Heart right ventricle (tissue), 16 donors: Measurements from ENCODE around the gene MAG. TPM values are rescaled to one million over a fixed set of nuclear protein-coding genes. Genes with fewer than 3 reads are reported as not detected.
"Not testable (repeated sequence)": the region's sequence is repeated elsewhere in the genome, so short reads cannot be mapped to it uniquely, and the experiment has no call there.

ENCODE experiments used
- ATAC-seq, 8 donors: fragments of 200-7000 bp; cut with Tn5 transposase; one replicate each; pipeline ENCODE4 v1.9.1; 2020; ENCODE audit warnings: mild to moderate bottlenecking in 8 of 8, moderate library complexity in 8 of 8, moderate number of reproducible peaks in 1 of 8
- DNase-seq, 2 donors: peaks; one replicate each; pipeline ENCODE4 v3.0.0-alpha.2; 2020
- H3K27ac ChIP-seq, 10 donors: fragments of 200-600 bp; sonication (generic) in 2 of 10; one replicate each; pipeline versions ENCODE4 v1.5.0 to v1.8.0; 2020 to 2022; ENCODE audit warnings: mild to moderate bottlenecking in 3 of 10
- H3K27me3 ChIP-seq, 7 donors: fragments of 200-600 bp; one replicate each; pipeline ENCODE4 v1.8.0; 2021 to 2022; ENCODE audit warnings: mild to moderate bottlenecking in 2 of 7
- H3K36me3 ChIP-seq, 9 donors: fragments of 200-600 bp; sonication (generic) in 1 of 9; one replicate each; pipeline versions ENCODE4 v1.5.0 to v1.8.0; 2020 to 2022; ENCODE audit warnings: mild to moderate bottlenecking in 2 of 9
- H3K4me1 ChIP-seq, 9 donors: fragments of 200-600 bp; sonication (generic) in 1 of 9; one replicate each; pipeline versions ENCODE4 v1.5.0 to v1.8.0; 2020 to 2022; ENCODE audit warnings: mild to moderate bottlenecking in 4 of 9
- H3K4me3 ChIP-seq, 10 donors: fragments of 200-600 bp; sonication (generic) in 2 of 10; one replicate each; pipeline versions ENCODE4 v1.5.0 to v1.8.0; 2020 to 2022; ENCODE audit warnings: mild to moderate bottlenecking in 7 of 10, moderate library complexity in 2 of 10
- H3K9me3 ChIP-seq, 11 donors: fragments of 200-600 bp in 10 of 11; sonication (generic) in 2 of 11; one replicate each; pipeline versions ENCODE4 v1.5.0 to v1.8.0; 2013 to 2022; ENCODE audit warnings: mild to moderate bottlenecking in 2 of 11, control low read depth in 1 of 11, moderate library complexity in 1 of 11
- CTCF ChIP-seq, 9 donors: fragments of 200-600 bp; sonication (generic) in 2 of 9; IDR thresholded peaks; one replicate each; pipeline versions ENCODE4 v1.5.0 to v1.8.0; 2021 to 2022; ENCODE audit warnings: antibody characterized with exemption in 9 of 9, mild to moderate bottlenecking in 5 of 9, moderate library complexity in 1 of 9
- WGBS, 2 donors: extraction: QIAGEN DNeasy Blood & Tissue Kit; methylation state at CpG; one replicate each; pipeline ENCODE4 v1.1.7; 2013; ENCODE audit warnings: inconsistent platforms in 1 of 2; 5-methylcytosine and 5-hydroxymethylcytosine counted together
- intact Hi-C, 10 donors: fragments of 100-400 bp; cut with DNase I; formaldehyde crosslinking; loops; one replicate each; pipeline versions ENCODE4 v1.11.1 to v1.14.2; 2022
- polyA plus RNA-seq, 2 donors: library from polyadenylated mRNA; stranded (reverse); fragments of 200-250 nt; gene quantifications; one replicate each; pipeline ENCODE4 v1.2.3, GENCODE V29; 2013
- total RNA-seq, 10 donors: library from RNA; stranded (reverse); fragmentation: NEBNext Ultra II Directional in 3 of 10; extraction: Animal tissue kit (Norgen Biotek cat#: 25700) in 3 of 10; gene quantifications; one replicate each; pipeline versions ENCODE4 v1.2.1 to v1.2.4, GENCODE V29; 2021 to 2023
- donor health status: Arrhythmogenic right ventricular cardiomyopathy.
- donor health status: ischemic (EF 13 %, LVEDD 7.1; RV severe dilation, severe dysfunction).
- donor health status: healthy with polysubstance abuse.
- donor health status: DM: no; HTN: yes; CAD: no.
- donor health status: DM: no; HTN: no; CAD: no.
- donor health status: ischemic (EF 25% LVEDD 6.9; RV normal size, moderate dysfunction).
- donor health status: ischemic (EF 25% LVEDD 5.7; RV mildly dilated, moderate dysfunction).
- donor health status: healthy.
- donor health status: DM: yes; HTN: yes; CAD: no.
- donor health status: Ischemic cardiomyopathy.
- donor health status: ischemic (EF 35%, LVEDD 5.7; RV mildly dilated, moderate dysfunction).
- donor health status: nonischemic (EF 11% LVEDD 7.7; RV severe dilation, severe dysfunction).
- donor health status: DM: yes; HTN: yes; CAD: no.
- donor health status: PGD.
- donor health status: ischemic (EF 29% LVEDD 5.4; RV normal size, mild dysfunction).
- donor health status: nonischemic (EF 23%, LVEDD 6.1; RV moderate dilation, normal function).

MAG gene
- total and polyA plus RNA-seq, 12 donors, result 0.04 to 0.39 TPM; not detected in 10

- no peak for DNase-seq
Observed at GRCh38 chr19:35354898-35355297, 62.9 kb downstream of the MAG start.

GRCh38 chr19:35355791-35356460 lies 64.0 kb downstream of the MAG start:
- peak in 1 of 8 donors; percentile 36 for ATAC-seq
- intact Hi-C loops, result loop anchor here in 2 of 10 donors (2.0 to 10.0 kb wide), 2 partner anchors 109 to 139 kb away; partner anchors contain the start of gene KRTDAP (in 1 of the 2)
- no peak for DNase-seq

More at GRCh38 chr19:35354898-35355297, 62.9 kb downstream of the MAG start:
- Histone ChIP-seq H3K9me3 (no peaks in the 10 kb centered on the region), H3K27ac (no peak overlapping the region), H3K4me1 (peaks cover 0 to 27% (median 6%) of the 10 kb centered on the region in 9 donors), H3K36me3 (no peaks in the 10 kb centered on the region), H3K4me3 (no peak overlapping the region), H3K27me3 (peaks cover 0 to 12% (median 6%) of the 10 kb centered on the region in 7 donors)
- no peak for TF ChIP-seq CTCF (IDR thresholded peaks at IDR 0.05)
- no peak for ATAC-seq
- 89 to 93% methylated on average over 8 of the region's 8 CpGs for WGBS, 2 donors
- intact Hi-C loops, result loop anchor here in 3 of 10 donors (5.0 to 10.0 kb wide), 4 partner anchors 112 to 140 kb away; partner anchors contain the start of gene KRTDAP (in 2 of the 3)

DNA sequence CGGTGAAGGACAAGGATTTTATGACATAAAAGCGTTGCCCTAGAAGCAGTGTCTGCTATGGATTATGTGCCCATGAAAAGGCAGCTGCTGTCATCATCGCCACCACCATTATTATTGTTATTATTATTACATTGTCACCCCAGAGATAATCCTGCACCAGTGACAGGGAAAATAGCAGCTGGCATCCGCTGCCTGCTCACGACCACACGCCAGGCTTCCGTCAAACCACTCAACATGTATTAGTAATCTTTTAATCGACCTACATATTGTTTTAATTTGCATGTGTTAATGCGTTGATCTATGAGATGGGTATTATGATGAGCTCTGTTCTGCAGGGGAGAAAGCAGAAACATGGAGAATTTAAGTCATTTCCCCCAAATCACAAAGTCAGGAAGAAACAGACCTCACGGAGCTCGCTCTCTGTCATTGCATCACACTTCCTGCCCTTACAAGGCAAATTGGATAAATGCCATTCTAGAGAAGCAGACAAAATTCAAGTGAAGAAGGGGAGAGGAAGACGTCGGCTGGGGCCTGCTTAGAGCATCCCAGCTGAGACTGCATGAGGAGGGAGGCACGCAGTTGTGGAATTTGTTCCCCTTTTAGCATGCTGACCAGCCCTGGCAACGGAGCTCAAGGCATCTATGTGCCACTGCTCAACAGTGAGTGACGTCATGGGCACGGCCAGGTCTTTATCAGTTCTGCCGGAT lies 66.1 kb downstream of the MAG start, which contains the start of gene FFAR3:
TSS of gene FFAR3 (plus strand) at position 594 of the 707 bp plus-strand sequence. CDS start 431 bp downstream, outside the sequence.
- peaks cover 0 to 4% (median 0%) of the 10 kb centered on the region in 7 donors for H3K27me3 ChIP-seq
- no peaks in the 10 kb centered on the region for H3K9me3 ChIP-seq
- H3K4me3 ChIP-seq, result no peak within 1 kb of the TSS
- H3K4me1 ChIP-seq, result peaks cover 0 to 19% (median 6%) of the 10 kb centered on the region in 9 donors
- intact Hi-C loops, result loop anchor here in 2 of 10 donors (2.0 to 10.0 kb wide), 2 partner anchors 107 to 137 kb away; partner anchors contain the start of gene KRTDAP (in 1 of the 2)
- H3K27ac ChIP-seq, result no peak within 1 kb of the TSS
- peak in 1 of 2 donors; percentile 29 for DNase-seq
- H3K36me3 ChIP-seq, result no peaks in the 10 kb centered on the region
- 42 to 50% methylated on average over 18 of the region's 18 CpGs for WGBS, 2 donors
- no peak for TF ChIP-seq CTCF (IDR thresholded peaks at IDR 0.05)
- ATAC-seq, result peak in 7 of 8 donors; percentile 33 to 84 (median 67)

More at GRCh38 chr19:35355791-35356460, 64.0 kb downstream of the MAG start:
- H3K9me3 ChIP-seq, result no peaks in the 10 kb centered on the region
- 59 to 60% methylated on average over 6 of the region's 6 CpGs for WGBS, 2 donors
- TF ChIP-seq CTCF (IDR thresholded peaks at IDR 0.05), result no peak
- no peak overlapping the region for H3K4me3 ChIP-seq
- peaks cover 0 to 8% (median 4%) of the 10 kb centered on the region in 7 donors for H3K27me3 ChIP-seq
- H3K27ac ChIP-seq, result no peak overlapping the region
- H3K36me3 ChIP-seq, result no peaks in the 10 kb centered on the region
- H3K4me1 ChIP-seq, result peaks cover 0 to 27% (median 6%) of the 10 kb centered on the region in 9 donors

DNA sequence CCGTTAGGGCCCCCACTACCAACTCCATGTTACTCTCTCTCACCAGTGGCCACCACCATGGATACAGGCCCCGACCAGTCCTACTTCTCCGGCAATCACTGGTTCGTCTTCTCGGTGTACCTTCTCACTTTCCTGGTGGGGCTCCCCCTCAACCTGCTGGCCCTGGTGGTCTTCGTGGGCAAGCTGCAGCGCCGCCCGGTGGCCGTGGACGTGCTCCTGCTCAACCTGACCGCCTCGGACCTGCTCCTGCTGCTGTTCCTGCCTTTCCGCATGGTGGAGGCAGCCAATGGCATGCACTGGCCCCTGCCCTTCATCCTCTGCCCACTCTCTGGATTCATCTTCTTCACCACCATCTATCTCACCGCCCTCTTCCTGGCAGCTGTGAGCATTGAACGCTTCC lies 66.9 kb downstream of the MAG start:
- H3K4me3 ChIP-seq, DNase-seq, H3K27ac ChIP-seq, H3K36me3 ChIP-seq, H3K27me3 ChIP-seq, H3K9me3 ChIP-seq: not testable (repeated sequence)
- 84% methylated on average over 10 to 11 of the region's 16 CpGs for WGBS, 2 donors
- peaks cover 0 to 12% (median 6%) of the 10 kb centered on the region in 9 donors for H3K4me1 ChIP-seq
- peak in 2 of 8 donors; percentile 14 to 32 for ATAC-seq
- intact Hi-C loops, result loop anchor here in 1 of 10 donors (10.0 kb wide), 1 partner anchor 136 kb away; the partner anchor contains the start of gene KRTDAP

DNA sequence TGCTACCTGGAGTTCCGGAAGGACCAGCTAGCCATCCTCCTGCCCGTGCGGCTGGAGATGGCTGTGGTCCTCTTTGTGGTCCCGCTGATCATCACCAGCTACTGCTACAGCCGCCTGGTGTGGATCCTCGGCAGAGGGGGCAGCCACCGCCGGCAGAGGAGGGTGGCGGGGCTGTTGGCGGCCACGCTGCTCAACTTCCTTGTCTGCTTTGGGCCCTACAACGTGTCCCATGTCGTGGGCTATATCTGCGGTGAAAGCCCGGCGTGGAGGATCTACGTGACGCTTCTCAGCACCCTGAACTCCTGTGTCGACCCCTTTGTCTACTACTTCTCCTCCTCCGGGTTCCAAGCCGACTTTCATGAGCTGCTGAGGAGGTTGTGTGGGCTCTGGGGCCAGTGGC lies 67.4 kb downstream of the MAG start:
- WGBS, 2 donors, result 88 to 94% methylated on average over 19 to 20 of the region's 21 CpGs
- peak in 1 of 8 donors; percentile 31 for ATAC-seq
- H3K36me3 ChIP-seq, H3K27me3 ChIP-seq, H3K4me3 ChIP-seq, H3K27ac ChIP-seq, DNase-seq, H3K9me3 ChIP-seq: not testable (repeated sequence)
- H3K4me1 ChIP-seq, result peaks cover 0 to 12% (median 6%) of the 10 kb centered on the region in 9 donors
- intact Hi-C loops, result loop anchor here in 1 of 10 donors (10.0 kb wide), 1 partner anchor 135 kb away; the partner anchor contains the start of gene KRTDAP

DNA sequence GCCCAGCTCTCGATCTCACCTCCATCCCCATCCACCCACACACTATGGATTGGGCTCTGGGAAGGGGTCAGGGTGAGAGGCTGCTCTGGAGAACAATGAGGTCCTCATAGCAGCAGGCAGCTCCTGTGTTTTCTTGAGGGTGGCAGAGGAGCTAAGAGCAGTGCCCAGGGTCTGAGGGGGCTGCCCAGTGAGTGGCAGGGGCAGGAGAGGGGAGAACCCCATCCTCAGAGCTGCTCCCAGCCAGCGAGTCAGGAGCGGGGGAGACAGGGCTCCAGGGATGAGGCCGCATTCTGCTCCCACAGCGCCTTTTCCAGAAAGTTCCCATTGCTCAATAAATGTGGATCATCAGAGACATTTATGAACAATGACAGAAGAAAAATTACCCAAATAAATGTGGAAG lies 68.1 kb downstream of the MAG start:
- H3K27me3 ChIP-seq, H3K27ac ChIP-seq, DNase-seq, ATAC-seq, H3K9me3 ChIP-seq, intact Hi-C loops, H3K36me3 ChIP-seq, H3K4me3 ChIP-seq: not testable (repeated sequence)
- H3K4me1 ChIP-seq, result peaks cover 0 to 12% (median 6%) of the 10 kb centered on the region in 9 donors
- WGBS, 2 donors, result 92 to 93% methylated on average over 2 to 3 of the region's 5 CpGs
